HepG2 (cell line): ENCODE measurements around the gene FDPS. TPM values are rescaled to one million over a fixed set of nuclear protein-coding genes. Genes with fewer than 3 reads are reported as not detected.

Experiments
- AGO2 ChIP-seq: fragments of 200-400 bp; formaldehyde crosslinking; optimal IDR thresholded peaks from 2 replicates; pipeline ENCODE3; 2017; ENCODE audit warnings: mild to moderate bottlenecking, low read depth, low read length, moderate library complexity
- FOXP4 ChIP-seq: sonication (generic); formaldehyde crosslinking; IDR thresholded peaks from 2 replicates; pipeline ENCODE4 v1.4.0; 2020; ENCODE audit warnings: missing genetic modification reagents
- HINFP ChIP-seq: sonication (generic); formaldehyde crosslinking; IDR thresholded peaks from 2 replicates; pipeline ENCODE4 v1.4.0; 2020; ENCODE audit warnings: low read depth, mild to moderate bottlenecking, missing genetic modification reagents
- IKZF4 ChIP-seq: sonication (generic); formaldehyde crosslinking; IDR thresholded peaks from 2 replicates; pipeline ENCODE4 v1.5.1; 2020; ENCODE audit warnings: borderline replicate concordance, mild to moderate bottlenecking, low read depth, missing genetic modification reagents; ENCODE audit errors: not compliant biosample characterization
- RARG ChIP-seq: sonication (generic); formaldehyde crosslinking; IDR thresholded peaks from 2 replicates; pipeline ENCODE4 v1.4.0; 2020; ENCODE audit warnings: low read depth, mild to moderate bottlenecking, missing genetic modification reagents
- ZFP90 ChIP-seq: sonication (generic); formaldehyde crosslinking; IDR thresholded peaks from 2 replicates; pipeline ENCODE4 v1.8.0; 2022; ENCODE audit warnings: missing genetic modification reagents, mild to moderate bottlenecking, inconsistent platforms, borderline replicate concordance
- ZNF318 ChIP-seq: sonication (generic); formaldehyde crosslinking; IDR thresholded peaks from 2 replicates; pipeline ENCODE4 v1.4.0; 2020; ENCODE audit warnings: mild to moderate bottlenecking, missing genetic modification reagents
- ZNF687 ChIP-seq: sonication (generic); formaldehyde crosslinking; IDR thresholded peaks from 2 replicates; pipeline ENCODE4 v1.5.1; 2020; ENCODE audit warnings: mild to moderate bottlenecking, missing genetic modification reagents, moderate library complexity
- ZNF772 ChIP-seq: sonication (generic); formaldehyde crosslinking; IDR thresholded peaks from 2 replicates; pipeline ENCODE4 v1.5.0; 2020; ENCODE audit warnings: mild to moderate bottlenecking, missing genetic modification reagents
- polyA plus RNA-seq, 8 experiments: library from polyadenylated mRNA; depleted of rRNA in 3 of 8; stranded (reverse) in 7 of 8; unstranded in 1 of 8; fragments of >200 nt; fragmentation: Illumina TruSeq in 4 of 8; extraction: Trizol in 4 of 8; gene quantifications; 2 replicates each; pipeline versions ENCODE4 v1.2.1 to v1.2.3, GENCODE V29; 2011 to 2016; ENCODE audit warnings: low read depth in 4 of 8, missing spikeins in 1 of 8, mixed read lengths in 1 of 8; ENCODE audit not compliant: insufficient read depth in 1 of 8
- total RNA-seq, 5 experiments: library from RNA; depleted of rRNA; stranded (reverse); fragments of >200 nt; fragmentation: Illumina TruSeq; extraction: Trizol; gene quantifications; 2 replicates each; pipeline ENCODE4 v1.2.3, GENCODE V29; 2016; ENCODE audit warnings: low read depth in 1 of 5

The FDPS gene
- total and polyA plus RNA-seq, 2 of the 13 experiments (the other 11 are each of a cell fraction or from before 2014, with no cell fraction given) = 264 to 519 TPM

GRCh38 chr1:155324717-155325602 lies 16.3 kb downstream of the FDPS start (continued):
- TF ChIP-seq FOXP4 (no peak; the same call in 1 of the 2 replicates), ZNF318 (CRISPR knock-in tag) (peak; percentile 65; the same call in 1 of the 2 replicates), AGO2 (peak; percentile 51), RARG (no peak), ZNF772 (CRISPR knock-in tag) (peak; percentile 25; the same call in 1 of the 2 replicates), HINFP (CRISPR knock-in tag) (no peak), IKZF4 (peak; percentile 57), ZNF687 (CRISPR knock-in tag) (peak; percentile 49), ZFP90 (CRISPR knock-in tag) (peak; percentile 31; the same call in 1 of the 2 replicates)
- TF ChIP-seq, all 625 proteins: peak for 95
